Right lobe of liver (tissue), 4 donors: ENCODE data around the gene GATM.
A peak's percentile ranks its signal among the peaks of the same experiment; 100 is the strongest.

ENCODE experiments used
- CTCF ChIP-seq, 4 donors: fragments of 200-600 bp in 3 of 4; fragments of 450-650 bp in 1 of 4; IDR thresholded peaks; one replicate each; pipeline versions ENCODE4 v1.5.1 to v1.8.0; 2016 to 2022; ENCODE audit warnings: antibody characterized with exemption in 4 of 4, mild to moderate bottlenecking in 2 of 4
- POLR2A ChIP-seq: fragments of 450-650 bp; IDR thresholded peaks from one replicate; pipeline ENCODE4 v1.6.1; 2017; ENCODE audit warnings: antibody characterized with exemption, mild to moderate bottlenecking
- donor health status: DM: no; HTN: no; CAD: no.
- donor health status: DM: no; HTN: no; CAD: no.
- donor health status: DM: no; HTN: yes; CAD: no.

GRCh38 chr15:45314960-45315359, 63.4 kb downstream of the GATM start:
- peak in 3 of 4 donors; percentile 8 to 22 (median 21) for TF ChIP-seq CTCF (IDR thresholded peaks at IDR 0.05)
- no peak for TF ChIP-seq POLR2A
